ENCODE data around the gene CACNG4. TPM values are rescaled to one million over a fixed set of nuclear protein-coding genes. Genes with fewer than 3 reads are reported as not detected.

CACNG4 gene
- total RNA-seq, 2 donors from 2014 or later = not detected

- DNase-seq (no peak), ATAC-seq (no peak)
- Mint-ChIP-seq H3K27ac (no peak overlapping the region), H3K27me3 (peaks cover 33% of the 10 kb centered on the region), H3K36me3 (ENCODE audit: low read depth) (no peaks in the 10 kb centered on the region), H3K4me1 (peaks cover 2% of the 10 kb centered on the region), H3K4me3 (no peak overlapping the region)
- no peaks in the 10 kb centered on the region for H3K9me3 ChIP-seq (ENCODE audit: control insufficient read depth, low read length, poor library complexity, severe bottlenecking)
Observed at GRCh38 chr17:67004181-67004580, 39.7 kb downstream of the CACNG4 start.

GRCh38 chr17:67007266-67007665, 42.8 kb downstream of the CACNG4 start:
- DNase-seq (no peak), ATAC-seq (no peak)
- Mint-ChIP-seq H3K27ac (no peak overlapping the region), H3K4me3 (no peak overlapping the region), H3K4me1 (peaks cover 2% of the 10 kb centered on the region), H3K36me3 (ENCODE audit: low read depth) (no peaks in the 10 kb centered on the region), H3K27me3 (peaks cover 56% of the 10 kb centered on the region)
- H3K9me3 ChIP-seq (ENCODE audit: control insufficient read depth, low read length, poor library complexity, severe bottlenecking) = no peaks in the 10 kb centered on the region

- Mint-ChIP-seq H3K27ac (no peak overlapping the region), H3K27me3 (peaks cover 57% of the 10 kb centered on the region), H3K36me3 (ENCODE audit: low read depth) (no peaks in the 10 kb centered on the region), H3K4me1 (peaks cover 2% of the 10 kb centered on the region), H3K4me3 (no peak overlapping the region)
- no peak for ATAC-seq
- H3K9me3 ChIP-seq (ENCODE audit: control insufficient read depth, low read length, poor library complexity, severe bottlenecking) = no peaks in the 10 kb centered on the region
- DNase-seq = no peak
Observed at GRCh38 chr17:67008101-67008500, 43.6 kb downstream of the CACNG4 start.

- peaks cover 56% of the 10 kb centered on the region for H3K27me3 Mint-ChIP-seq
- no peak for ATAC-seq
- H3K9me3 ChIP-seq (ENCODE audit: control insufficient read depth, low read length, poor library complexity, severe bottlenecking) = no peaks in the 10 kb centered on the region
- no peak overlapping the region for H3K27ac Mint-ChIP-seq
- H3K4me3 Mint-ChIP-seq = no peak overlapping the region
- H3K4me1 Mint-ChIP-seq = no peaks in the 10 kb centered on the region
- H3K36me3 Mint-ChIP-seq (ENCODE audit: low read depth) = no peaks in the 10 kb centered on the region
- DNase-seq = no peak
Observed at GRCh38 chr17:67011527-67012175, 47.1 kb downstream of the CACNG4 start.

GRCh38 chr17:67013891-67014290, 49.4 kb downstream of the CACNG4 start:
- Mint-ChIP-seq H3K36me3 (ENCODE audit: low read depth) (no peaks in the 10 kb centered on the region), H3K27me3 (peaks cover 56% of the 10 kb centered on the region), H3K4me3 (no peak overlapping the region), H3K27ac (no peak overlapping the region), H3K4me1 (no peaks in the 10 kb centered on the region)
- ATAC-seq (no peak), DNase-seq (no peak)
- H3K9me3 ChIP-seq (ENCODE audit: control insufficient read depth, low read length, poor library complexity, severe bottlenecking) = no peaks in the 10 kb centered on the region

- H3K4me3 Mint-ChIP-seq = no peak overlapping the region
- no peaks in the 10 kb centered on the region for H3K36me3 Mint-ChIP-seq (ENCODE audit: low read depth)
- peaks cover 65% of the 10 kb centered on the region for H3K27me3 Mint-ChIP-seq
- DNase-seq (no peak), ATAC-seq (no peak)
- H3K27ac Mint-ChIP-seq = no peak overlapping the region
- H3K4me1 Mint-ChIP-seq = no peaks in the 10 kb centered on the region
- H3K9me3 ChIP-seq (ENCODE audit: control insufficient read depth, low read length, poor library complexity, severe bottlenecking) = no peaks in the 10 kb centered on the region
Observed at GRCh38 chr17:67015001-67015400, 50.5 kb downstream of the CACNG4 start.

GRCh38 chr17:67016039-67016762, 51.7 kb downstream of the CACNG4 start:
- no peaks in the 10 kb centered on the region for H3K9me3 ChIP-seq (ENCODE audit: control insufficient read depth, low read length, poor library complexity, severe bottlenecking)
- Mint-ChIP-seq H3K4me3 (no peak overlapping the region), H3K27ac (no peak overlapping the region), H3K4me1 (no peaks in the 10 kb centered on the region), H3K27me3 (peaks cover 54% of the 10 kb centered on the region), H3K36me3 (ENCODE audit: low read depth) (no peaks in the 10 kb centered on the region)
- ATAC-seq = no peak
- no peak for DNase-seq

- Mint-ChIP-seq H3K4me3 (no peak overlapping the region), H3K36me3 (ENCODE audit: low read depth) (no peaks in the 10 kb centered on the region), H3K4me1 (no peaks in the 10 kb centered on the region), H3K27ac (no peak overlapping the region), H3K27me3 (peaks cover 38% of the 10 kb centered on the region)
- DNase-seq (no peak), ATAC-seq (no peak)
- no peaks in the 10 kb centered on the region for H3K9me3 ChIP-seq (ENCODE audit: control insufficient read depth, low read length, poor library complexity, severe bottlenecking)
Observed at GRCh38 chr17:67017910-67018309, 53.4 kb downstream of the CACNG4 start.

GRCh38 chr17:67018471-67019434, 54.2 kb downstream of the CACNG4 start:
- no peak overlapping the region for H3K4me3 Mint-ChIP-seq
- ATAC-seq (no peak), DNase-seq (no peak)
- no peaks in the 10 kb centered on the region for H3K36me3 Mint-ChIP-seq (ENCODE audit: low read depth)
- H3K27ac Mint-ChIP-seq = no peak overlapping the region
- no peaks in the 10 kb centered on the region for H3K9me3 ChIP-seq (ENCODE audit: control insufficient read depth, low read length, poor library complexity, severe bottlenecking)
- H3K27me3 Mint-ChIP-seq = peaks cover 30% of the 10 kb centered on the region
- no peaks in the 10 kb centered on the region for H3K4me1 Mint-ChIP-seq

- H3K4me1 Mint-ChIP-seq = peaks cover 2% of the 10 kb centered on the region
- H3K27me3 Mint-ChIP-seq = peaks cover 23% of the 10 kb centered on the region
- no peaks in the 10 kb centered on the region for H3K36me3 Mint-ChIP-seq (ENCODE audit: low read depth)
- no peak overlapping the region for H3K27ac Mint-ChIP-seq
- no peak overlapping the region for H3K4me3 Mint-ChIP-seq
- DNase-seq = no peak
- no peak for ATAC-seq
- H3K9me3 ChIP-seq (ENCODE audit: control insufficient read depth, low read length, poor library complexity, severe bottlenecking) = no peaks in the 10 kb centered on the region
Observed at GRCh38 chr17:67019809-67020208, 55.3 kb downstream of the CACNG4 start.

- Mint-ChIP-seq H3K4me1 (peaks cover 2% of the 10 kb centered on the region), H3K36me3 (ENCODE audit: low read depth) (no peaks in the 10 kb centered on the region), H3K4me3 (no peak overlapping the region), H3K27me3 (peaks cover 21% of the 10 kb centered on the region), H3K27ac (no peak overlapping the region)
- ATAC-seq = no peak
- no peak for DNase-seq
- H3K9me3 ChIP-seq (ENCODE audit: control insufficient read depth, low read length, poor library complexity, severe bottlenecking) = no peaks in the 10 kb centered on the region
Observed at GRCh38 chr17:67020293-67020766, 55.8 kb downstream of the CACNG4 start.

GRCh38 chr17:67021196-67021595, 56.7 kb downstream of the CACNG4 start:
- Mint-ChIP-seq H3K27me3 (peaks cover 20% of the 10 kb centered on the region), H3K4me3 (no peak overlapping the region), H3K36me3 (ENCODE audit: low read depth) (no peaks in the 10 kb centered on the region), H3K4me1 (peaks cover 2% of the 10 kb centered on the region), H3K27ac (no peak overlapping the region)
- DNase-seq (no peak), ATAC-seq (no peak)
- H3K9me3 ChIP-seq (ENCODE audit: control insufficient read depth, low read length, poor library complexity, severe bottlenecking) = no peaks in the 10 kb centered on the region

Measured in T-helper 17 cell (primary cell).